SK-N-SH (cell line): ENCODE measurements around the gene MAG. TPM values are rescaled to one million over a fixed set of nuclear protein-coding genes. Genes with fewer than 3 reads are reported as not detected.

Experiments used
- CTCF ChIA-PET: fragments of 300-600, 350-600 bp; formaldehyde crosslinking; extraction: SDS; loops from one replicate; lab custom pipeline; 2021; lab: Yijun Ruan, JAX
- POLR2A ChIA-PET: fragments of 350-600 bp; sonication (Branson Sonifier 250); formaldehyde crosslinking; extraction: SDS; loops from one replicate; lab custom pipeline; 2020; ENCODE audit warnings: antibody characterized with exemption, inconsistent platforms; lab: Yijun Ruan, JAX
- DNase-seq: peaks from one replicate; pipeline ENCODE4 v3.0.0; 2012
- H2AFZ ChIP-seq: fragments of 200-600 bp; sonication (generic); 2 replicates; pipeline ENCODE4 v1.8.1; 2016; ENCODE audit warnings: antibody characterized with exemption, mild to moderate bottlenecking, low read depth
- H3F3A ChIP-seq: fragments of 200-600 bp; sonication (generic); replicated peaks from 2 replicates; pipeline ENCODE3; 2016; ENCODE audit warnings: antibody characterized with exemption, mild to moderate bottlenecking; ENCODE audit not compliant: insufficient read depth
- H3K27ac ChIP-seq, 2 experiments: fragments of 200-500 bp in 1 of 2; fragments of 200-600 bp in 1 of 2; sonication (Bioruptor generic) in 1 of 2; sonication (generic), shearing (Covaris generic) in 1 of 2; 2 replicates each; pipeline versions ENCODE4 v1.5.1 to v1.6.1; 2014 to 2016; ENCODE audit warnings: low read depth in 2 of 2, inconsistent platforms in 1 of 2, low read length in 1 of 2, mild to moderate bottlenecking in 1 of 2, mixed read lengths in 1 of 2
- H3K27me3 ChIP-seq: fragments of 200-600 bp; sonication (generic), shearing (Covaris generic); 2 replicates; pipeline ENCODE4 v1.6.1; 2016; ENCODE audit warnings: mixed run types; ENCODE audit not compliant: insufficient read depth
- H3K36me3 ChIP-seq, 2 experiments: fragments of 200-500 bp in 1 of 2; fragments of 200-600 bp in 1 of 2; sonication (Bioruptor generic) in 1 of 2; sonication (generic) in 1 of 2; replicated peaks in 1 of 2; 2 replicates each; pipeline versions ENCODE3 to v1.5.1; 2014 to 2016; ENCODE audit warnings: low read length in 1 of 2, mild to moderate bottlenecking in 1 of 2; ENCODE audit not compliant: insufficient read depth in 2 of 2, control insufficient read depth in 1 of 2
- H3K4me1 ChIP-seq, 2 experiments: fragments of 200-500 bp in 1 of 2; fragments of 200-600 bp in 1 of 2; sonication (Bioruptor generic) in 1 of 2; sonication (generic), shearing (Covaris generic) in 1 of 2; 2 replicates each; pipeline versions ENCODE4 v1.5.1 to v1.6.1; 2014 to 2016; ENCODE audit warnings: low read depth in 1 of 2, low read length in 1 of 2, mixed run types in 1 of 2; ENCODE audit not compliant: insufficient read depth in 2 of 2, control insufficient read depth in 1 of 2
- H3K4me2 ChIP-seq: fragments of 200-600 bp; sonication (generic), shearing (Covaris generic); 2 replicates; pipeline ENCODE4 v1.6.1; 2017; ENCODE audit warnings: mixed run types
- H3K4me3 ChIP-seq, 2 experiments: fragments of 200-500 bp in 1 of 2; fragments of 200-600 bp in 1 of 2; sonication (Bioruptor generic) in 1 of 2; sonication (generic), shearing (Covaris generic) in 1 of 2; 2 replicates each; pipeline versions ENCODE4 v1.5.1 to v1.8.1; 2014 to 2016; ENCODE audit warnings: low read depth in 2 of 2, inconsistent platforms in 1 of 2, low read length in 1 of 2, mild to moderate bottlenecking in 1 of 2, mixed read lengths in 1 of 2, moderate library complexity in 1 of 2
- H3K79me2 ChIP-seq: fragments of 200-600 bp; sonication (generic); 2 replicates; pipeline ENCODE4 v1.8.1; 2017; ENCODE audit warnings: mild to moderate bottlenecking; ENCODE audit not compliant: insufficient read depth
- H3K9ac ChIP-seq: fragments of 200-600 bp; sonication (generic); 2 replicates; pipeline ENCODE4 v1.6.1; 2017; ENCODE audit warnings: mixed run types
- H3K9me2 ChIP-seq: fragments of 200-600 bp; sonication (generic); 2 replicates; pipeline ENCODE4 v1.6.1; 2017; ENCODE audit warnings: mixed run types
- H3K9me3 ChIP-seq: fragments of 200-600 bp; sonication (generic); 2 replicates; pipeline ENCODE4 v1.6.1; 2017; ENCODE audit warnings: mixed run types, mild to moderate bottlenecking, moderate library complexity
- H4K20me1 ChIP-seq: fragments of 200-600 bp; sonication (generic); 2 replicates; pipeline ENCODE4 v1.6.1; 2017; ENCODE audit warnings: mild to moderate bottlenecking, mixed run types; ENCODE audit not compliant: insufficient read depth
- CHD2 ChIP-seq: fragments of 150-350 bp; IDR thresholded peaks from 2 replicates; pipeline ENCODE4 v1.6.1; 2018; ENCODE audit warnings: low read length; ENCODE audit not compliant: partially characterized antibody
- EZH2phosphoT487 ChIP-seq: fragments of 200-600 bp; sonication (generic); IDR thresholded peaks from 2 replicates; pipeline ENCODE4 v1.6.1; 2017; ENCODE audit warnings: low read depth, mixed run types, mild to moderate bottlenecking, antibody characterized with exemption, moderate library complexity, borderline replicate concordance
- FOSL2 ChIP-seq: IDR thresholded peaks from 2 replicates; pipeline ENCODE4 v1.4.0; 2012; ENCODE audit warnings: low read depth, mild to moderate bottlenecking, moderate library complexity, borderline replicate concordance
- NFIC ChIP-seq: IDR thresholded peaks from 2 replicates; pipeline ENCODE4 v1.4.0; 2012; ENCODE audit warnings: borderline replicate concordance
- NRF1 ChIP-seq: IDR thresholded peaks from 2 replicates; pipeline ENCODE4 v1.6.1; 2012; ENCODE audit warnings: low read depth, mild to moderate bottlenecking, low read length
- POLR2AphosphoS5 ChIP-seq: IDR thresholded peaks from 2 replicates; pipeline ENCODE4 v1.6.1; 2012; ENCODE audit warnings: low read depth, low read length
- RAD21 ChIP-seq: IDR thresholded peaks from 2 replicates; pipeline ENCODE4 v1.6.1; 2012; ENCODE audit warnings: mild to moderate bottlenecking, low read length
- RCOR1 ChIP-seq: fragments of 150-350 bp; IDR thresholded peaks from 2 replicates; pipeline ENCODE4 v1.6.1; 2017; ENCODE audit warnings: antibody characterized with exemption, low read length
- RFX5 ChIP-seq: IDR thresholded peaks from 2 replicates; pipeline ENCODE4 v1.6.1; 2012; ENCODE audit warnings: mild to moderate bottlenecking, improper control_type of control experiment, low read length
- RXRA ChIP-seq: IDR thresholded peaks from 2 replicates; pipeline ENCODE4 v1.4.0; 2012; ENCODE audit warnings: low read depth, mild to moderate bottlenecking, borderline replicate concordance
- TAF1 ChIP-seq: IDR thresholded peaks from 2 replicates; pipeline ENCODE4 v1.6.1; 2012; ENCODE audit warnings: low read depth, mild to moderate bottlenecking, low read length, moderate library complexity, borderline replicate concordance
- TEAD4 ChIP-seq: IDR thresholded peaks from 2 replicates; pipeline ENCODE4 v1.4.0; 2012; ENCODE audit warnings: mild to moderate bottlenecking, borderline replicate concordance; ENCODE audit not compliant: insufficient read depth
- WGBS: methylation state at CpG from one replicate; pipeline ENCODE4 v1.1.6; 2017; ENCODE audit warnings: low lambda C conversion rate; 5-methylcytosine and 5-hydroxymethylcytosine counted together
- polyA plus RNA-seq, 3 experiments: library from polyadenylated mRNA; depleted of rRNA; stranded (reverse); fragments of >200 nt; gene quantifications; 2 replicates each; pipeline ENCODE4 v1.2.3, GENCODE V29; 2012
- TF ChIP-seq, protein P1 (sequence below): IDR thresholded peaks from 2 replicates; pipeline ENCODE4; 2012
- TF ChIP-seq, protein P2 (sequence below): fragments of 150-350 bp; IDR thresholded peaks from 2 replicates; pipeline ENCODE4 v1.6.1; 2017; ENCODE audit warnings: antibody characterized with exemption, low read length, low read depth, borderline replicate concordance
- TF ChIP-seq, protein P3 (sequence below): IDR thresholded peaks from 2 replicates; pipeline ENCODE4 v1.6.1; 2012; ENCODE audit warnings: mild to moderate bottlenecking, low read depth, low read length, moderate library complexity
- TF ChIP-seq, protein P4 (sequence below): IDR thresholded peaks from 2 replicates; pipeline ENCODE4 v1.4.0; 2012; ENCODE audit warnings: low read depth, borderline replicate concordance
- TF ChIP-seq, protein P5 (sequence below): IDR thresholded peaks from 2 replicates; pipeline ENCODE4 v1.4.0; 2012; ENCODE audit warnings: low read depth
- TF ChIP-seq, protein P6 (sequence below): IDR thresholded peaks from 2 replicates; pipeline ENCODE4 v1.4.0; 2012; ENCODE audit warnings: low read depth, borderline replicate concordance
- TF ChIP-seq, protein P7 (sequence below): fragments of 150-350 bp; IDR thresholded peaks from 2 replicates; pipeline ENCODE4 v1.6.1; 2016; ENCODE audit warnings: mild to moderate bottlenecking, low read depth, low read length

Gene MAG
- polyA plus RNA-seq, 1 of the 3 experiments (the other 2 are of a cell fraction), result not detected

DNA sequence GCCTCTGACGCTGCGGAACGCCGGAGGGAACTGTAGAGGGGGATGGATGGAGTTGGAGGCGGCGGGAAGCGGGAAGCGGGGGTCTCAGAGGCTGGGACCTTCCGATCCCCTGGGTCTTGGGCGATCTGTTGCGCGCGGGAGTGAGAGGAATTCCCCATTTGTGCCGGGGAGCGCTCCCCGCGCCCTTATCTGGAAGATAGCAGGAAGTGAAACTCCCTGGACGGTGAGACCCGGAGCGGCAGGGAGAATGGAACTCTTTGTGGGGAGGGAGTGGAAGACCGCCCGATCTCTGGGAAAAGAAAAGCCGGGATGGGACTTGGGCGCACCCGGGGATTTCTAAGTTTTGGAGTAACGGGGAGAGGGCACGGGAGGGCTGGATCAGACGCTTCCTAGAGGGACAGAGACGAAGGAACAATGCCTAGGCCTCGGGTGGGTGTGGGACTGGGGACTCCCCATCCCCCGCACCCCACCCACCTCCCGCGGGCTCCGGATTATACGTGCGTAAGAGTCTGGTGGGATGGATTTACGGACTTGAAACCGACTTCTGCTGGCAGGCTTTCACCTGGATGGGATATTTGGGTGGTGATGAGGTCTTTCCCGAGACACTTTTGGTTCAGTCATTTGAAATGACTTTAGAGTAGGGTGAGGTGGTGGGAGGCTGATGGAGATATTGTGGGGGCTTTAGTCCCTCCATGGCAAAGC is 42.7 kb upstream of the MAG start:
- H3K9ac ChIP-seq, result no peak overlapping the region

More for the DNA sequence above, 42.7 kb upstream of the MAG start:
- Histone ChIP-seq H4K20me1 (no peaks in the 10 kb centered on the region), H3K4me3 (no peak overlapping the region), H2AFZ (no peak overlapping the region), H3K4me1 (no peaks in the 10 kb centered on the region), H3K36me3 (no peaks in the 10 kb centered on the region), H3F3A (no peaks in the 10 kb centered on the region), H3K4me2 (no peak overlapping the region), H3K79me2 (no peaks in the 10 kb centered on the region), H3K27me3 (peaks cover 51% of the 10 kb centered on the region), H3K27ac (no peak overlapping the region), H3K9me3 (no peaks in the 10 kb centered on the region; the same call in 1 of the 2 replicates), H3K9me2 (no peaks in the 10 kb centered on the region)
- WGBS, result 14% methylated on average over 39 of the region's 39 CpGs
- TF ChIP-seq CHD2 (no peak), NFIC (no peak), FOSL2 (no peak), POLR2AphosphoS5 (no peak), NRF1 (no peak), RAD21 (no peak), TEAD4 (no peak), RCOR1 (no peak), RFX5 (no peak), EZH2phosphoT487 (no peak), TAF1 (no peak), RXRA (no peak)
- TF ChIP-seq, protein P1, sequence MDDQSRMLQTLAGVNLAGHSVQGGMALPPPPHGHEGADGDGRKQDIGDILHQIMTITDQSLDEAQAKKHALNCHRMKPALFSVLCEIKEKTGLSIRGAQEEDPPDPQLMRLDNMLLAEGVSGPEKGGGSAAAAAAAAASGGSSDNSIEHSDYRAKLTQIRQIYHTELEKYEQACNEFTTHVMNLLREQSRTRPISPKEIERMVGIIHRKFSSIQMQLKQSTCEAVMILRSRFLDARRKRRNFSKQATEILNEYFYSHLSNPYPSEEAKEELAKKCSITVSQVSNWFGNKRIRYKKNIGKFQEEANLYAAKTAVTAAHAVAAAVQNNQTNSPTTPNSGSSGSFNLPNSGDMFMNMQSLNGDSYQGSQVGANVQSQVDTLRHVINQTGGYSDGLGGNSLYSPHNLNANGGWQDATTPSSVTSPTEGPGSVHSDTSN, result no peak
- TF ChIP-seq, protein P2, sequence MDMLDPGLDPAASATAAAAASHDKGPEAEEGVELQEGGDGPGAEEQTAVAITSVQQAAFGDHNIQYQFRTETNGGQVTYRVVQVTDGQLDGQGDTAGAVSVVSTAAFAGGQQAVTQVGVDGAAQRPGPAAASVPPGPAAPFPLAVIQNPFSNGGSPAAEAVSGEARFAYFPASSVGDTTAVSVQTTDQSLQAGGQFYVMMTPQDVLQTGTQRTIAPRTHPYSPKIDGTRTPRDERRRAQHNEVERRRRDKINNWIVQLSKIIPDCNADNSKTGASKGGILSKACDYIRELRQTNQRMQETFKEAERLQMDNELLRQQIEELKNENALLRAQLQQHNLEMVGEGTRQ, result no peak
- TF ChIP-seq, protein P3, sequence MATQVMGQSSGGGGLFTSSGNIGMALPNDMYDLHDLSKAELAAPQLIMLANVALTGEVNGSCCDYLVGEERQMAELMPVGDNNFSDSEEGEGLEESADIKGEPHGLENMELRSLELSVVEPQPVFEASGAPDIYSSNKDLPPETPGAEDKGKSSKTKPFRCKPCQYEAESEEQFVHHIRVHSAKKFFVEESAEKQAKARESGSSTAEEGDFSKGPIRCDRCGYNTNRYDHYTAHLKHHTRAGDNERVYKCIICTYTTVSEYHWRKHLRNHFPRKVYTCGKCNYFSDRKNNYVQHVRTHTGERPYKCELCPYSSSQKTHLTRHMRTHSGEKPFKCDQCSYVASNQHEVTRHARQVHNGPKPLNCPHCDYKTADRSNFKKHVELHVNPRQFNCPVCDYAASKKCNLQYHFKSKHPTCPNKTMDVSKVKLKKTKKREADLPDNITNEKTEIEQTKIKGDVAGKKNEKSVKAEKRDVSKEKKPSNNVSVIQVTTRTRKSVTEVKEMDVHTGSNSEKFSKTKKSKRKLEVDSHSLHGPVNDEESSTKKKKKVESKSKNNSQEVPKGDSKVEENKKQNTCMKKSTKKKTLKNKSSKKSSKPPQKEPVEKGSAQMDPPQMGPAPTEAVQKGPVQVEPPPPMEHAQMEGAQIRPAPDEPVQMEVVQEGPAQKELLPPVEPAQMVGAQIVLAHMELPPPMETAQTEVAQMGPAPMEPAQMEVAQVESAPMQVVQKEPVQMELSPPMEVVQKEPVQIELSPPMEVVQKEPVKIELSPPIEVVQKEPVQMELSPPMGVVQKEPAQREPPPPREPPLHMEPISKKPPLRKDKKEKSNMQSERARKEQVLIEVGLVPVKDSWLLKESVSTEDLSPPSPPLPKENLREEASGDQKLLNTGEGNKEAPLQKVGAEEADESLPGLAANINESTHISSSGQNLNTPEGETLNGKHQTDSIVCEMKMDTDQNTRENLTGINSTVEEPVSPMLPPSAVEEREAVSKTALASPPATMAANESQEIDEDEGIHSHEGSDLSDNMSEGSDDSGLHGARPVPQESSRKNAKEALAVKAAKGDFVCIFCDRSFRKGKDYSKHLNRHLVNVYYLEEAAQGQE, result no peak
- TF ChIP-seq, protein P4, sequence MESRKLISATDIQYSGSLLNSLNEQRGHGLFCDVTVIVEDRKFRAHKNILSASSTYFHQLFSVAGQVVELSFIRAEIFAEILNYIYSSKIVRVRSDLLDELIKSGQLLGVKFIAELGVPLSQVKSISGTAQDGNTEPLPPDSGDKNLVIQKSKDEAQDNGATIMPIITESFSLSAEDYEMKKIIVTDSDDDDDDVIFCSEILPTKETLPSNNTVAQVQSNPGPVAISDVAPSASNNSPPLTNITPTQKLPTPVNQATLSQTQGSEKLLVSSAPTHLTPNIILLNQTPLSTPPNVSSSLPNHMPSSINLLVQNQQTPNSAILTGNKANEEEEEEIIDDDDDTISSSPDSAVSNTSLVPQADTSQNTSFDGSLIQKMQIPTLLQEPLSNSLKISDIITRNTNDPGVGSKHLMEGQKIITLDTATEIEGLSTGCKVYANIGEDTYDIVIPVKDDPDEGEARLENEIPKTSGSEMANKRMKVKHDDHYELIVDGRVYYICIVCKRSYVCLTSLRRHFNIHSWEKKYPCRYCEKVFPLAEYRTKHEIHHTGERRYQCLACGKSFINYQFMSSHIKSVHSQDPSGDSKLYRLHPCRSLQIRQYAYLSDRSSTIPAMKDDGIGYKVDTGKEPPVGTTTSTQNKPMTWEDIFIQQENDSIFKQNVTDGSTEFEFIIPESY, result no peak
- TF ChIP-seq, protein P5, sequence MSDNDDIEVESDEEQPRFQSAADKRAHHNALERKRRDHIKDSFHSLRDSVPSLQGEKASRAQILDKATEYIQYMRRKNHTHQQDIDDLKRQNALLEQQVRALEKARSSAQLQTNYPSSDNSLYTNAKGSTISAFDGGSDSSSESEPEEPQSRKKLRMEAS, result no peak
- TF ChIP-seq, protein P6, sequence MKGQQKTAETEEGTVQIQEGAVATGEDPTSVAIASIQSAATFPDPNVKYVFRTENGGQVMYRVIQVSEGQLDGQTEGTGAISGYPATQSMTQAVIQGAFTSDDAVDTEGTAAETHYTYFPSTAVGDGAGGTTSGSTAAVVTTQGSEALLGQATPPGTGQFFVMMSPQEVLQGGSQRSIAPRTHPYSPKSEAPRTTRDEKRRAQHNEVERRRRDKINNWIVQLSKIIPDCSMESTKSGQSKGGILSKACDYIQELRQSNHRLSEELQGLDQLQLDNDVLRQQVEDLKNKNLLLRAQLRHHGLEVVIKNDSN, result no peak
- TF ChIP-seq, protein P7, sequence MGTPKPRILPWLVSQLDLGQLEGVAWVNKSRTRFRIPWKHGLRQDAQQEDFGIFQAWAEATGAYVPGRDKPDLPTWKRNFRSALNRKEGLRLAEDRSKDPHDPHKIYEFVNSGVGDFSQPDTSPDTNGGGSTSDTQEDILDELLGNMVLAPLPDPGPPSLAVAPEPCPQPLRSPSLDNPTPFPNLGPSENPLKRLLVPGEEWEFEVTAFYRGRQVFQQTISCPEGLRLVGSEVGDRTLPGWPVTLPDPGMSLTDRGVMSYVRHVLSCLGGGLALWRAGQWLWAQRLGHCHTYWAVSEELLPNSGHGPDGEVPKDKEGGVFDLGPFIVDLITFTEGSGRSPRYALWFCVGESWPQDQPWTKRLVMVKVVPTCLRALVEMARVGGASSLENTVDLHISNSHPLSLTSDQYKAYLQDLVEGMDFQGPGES, result no peak
- POLR2A ChIA-PET, result no interaction called here
- DNase-seq, result no peak
- CTCF ChIA-PET, result no interaction called here
